RWPE2 (cell line): ENCODE measurements around the gene COG6.

Experiments
- ATAC-seq: fragments of 200-7000 bp; cut with Tn5 transposase; 3 replicates; pipeline ENCODE4 v1.9.1; 2021; ENCODE audit warnings: low read depth
- DNase-seq: peaks from one replicate; pipeline ENCODE4 v3.0.0-alpha.2; 2020; ENCODE audit warnings: low spot score
- H3K27ac ChIP-seq: fragments of 450-650 bp; 2 replicates; pipeline ENCODE4 v1.5.1; 2017; ENCODE audit warnings: mild to moderate bottlenecking; ENCODE audit not compliant: poor library complexity, severe bottlenecking
- H3K27me3 ChIP-seq: fragments of 250-450 bp; sonication (Bioruptor Pico); 2 replicates; pipeline ENCODE4 v1.5.1; 2021; ENCODE audit warnings: mild to moderate bottlenecking, moderate library complexity; ENCODE audit not compliant: insufficient read depth, poor library complexity, severe bottlenecking
- H3K36me3 ChIP-seq: fragments of 250-450 bp; sonication (Bioruptor Pico); 2 replicates; pipeline ENCODE4 v1.5.1; 2020; ENCODE audit warnings: low read depth, mild to moderate bottlenecking, moderate library complexity
- H3K4me1 ChIP-seq: fragments of 250-450 bp; sonication (Bioruptor Pico); 2 replicates; pipeline ENCODE4 v1.5.1; 2021; ENCODE audit warnings: mild to moderate bottlenecking, moderate library complexity; ENCODE audit not compliant: insufficient read depth, poor library complexity, severe bottlenecking
- H3K4me3 ChIP-seq: fragments of 250-450 bp; sonication (Bioruptor Pico); 2 replicates; pipeline ENCODE4 v1.5.1; 2021; ENCODE audit warnings: mild to moderate bottlenecking, moderate library complexity; ENCODE audit not compliant: severe bottlenecking
- H3K9me3 ChIP-seq: fragments of 250-450 bp; sonication (Bioruptor Pico); 2 replicates; pipeline ENCODE4 v1.5.1; 2021; ENCODE audit warnings: mild to moderate bottlenecking, moderate library complexity; ENCODE audit not compliant: severe bottlenecking
- CTCF ChIP-seq: fragments of 450-650 bp; IDR thresholded peaks from one replicate; pipeline ENCODE4 v1.5.1; 2017; ENCODE audit warnings: mild to moderate bottlenecking, moderate library complexity; ENCODE audit not compliant: poor library complexity, severe bottlenecking

The COG6 gene

GRCh38 chr13:39784347-39784746 is 128.9 kb downstream of the COG6 start:
- ATAC-seq = no peak
- no peak for TF ChIP-seq CTCF

GRCh38 chr13:39786091-39786490 is 130.6 kb downstream of the COG6 start:
- no peak for DNase-seq
- TF ChIP-seq CTCF = no peak
- Histone ChIP-seq H3K27ac (no peak overlapping the region), H3K36me3 (no peaks in the 10 kb centered on the region), H3K4me1 (no peaks in the 10 kb centered on the region), H3K4me3 (no peak overlapping the region), H3K27me3 (no peaks in the 10 kb centered on the region), H3K9me3 (peaks cover 4% of the 10 kb centered on the region)
- no peak for ATAC-seq

More at GRCh38 chr13:39784347-39784746, 128.9 kb downstream of the COG6 start:
- Histone ChIP-seq H3K9me3 (no peaks in the 10 kb centered on the region), H3K27me3 (no peaks in the 10 kb centered on the region), H3K4me1 (no peaks in the 10 kb centered on the region), H3K27ac (no peak overlapping the region), H3K36me3 (no peaks in the 10 kb centered on the region), H3K4me3 (no peak overlapping the region)
- no peak for DNase-seq

DNA sequence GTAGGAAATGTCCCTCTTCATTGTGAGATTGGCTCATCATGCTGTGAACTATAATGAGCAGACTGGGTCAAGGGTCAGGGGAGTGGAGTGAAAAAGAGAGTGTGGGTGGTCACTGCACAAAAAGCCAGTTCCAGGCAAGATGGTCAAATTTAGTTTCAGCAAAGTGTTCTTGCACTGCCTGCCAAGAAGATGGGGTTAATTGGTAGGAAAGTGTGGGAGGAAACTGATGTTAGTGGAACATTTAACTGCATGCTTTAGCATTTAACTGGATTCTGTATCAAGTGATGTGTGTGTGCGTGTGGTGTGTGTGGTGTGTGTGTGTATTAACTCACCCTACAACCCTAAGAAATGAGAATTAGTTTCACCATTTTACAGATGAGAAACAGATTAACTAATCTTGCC is 131.6 kb downstream of the COG6 start:
- Histone ChIP-seq H3K27ac (no peak overlapping the region), H3K4me1 (no peaks in the 10 kb centered on the region), H3K36me3 (no peaks in the 10 kb centered on the region), H3K9me3 (peaks cover 4% of the 10 kb centered on the region), H3K27me3 (no peaks in the 10 kb centered on the region), H3K4me3 (no peak overlapping the region)
- TF ChIP-seq CTCF = no peak
- DNase-seq (no peak), ATAC-seq (no peak)

DNA sequence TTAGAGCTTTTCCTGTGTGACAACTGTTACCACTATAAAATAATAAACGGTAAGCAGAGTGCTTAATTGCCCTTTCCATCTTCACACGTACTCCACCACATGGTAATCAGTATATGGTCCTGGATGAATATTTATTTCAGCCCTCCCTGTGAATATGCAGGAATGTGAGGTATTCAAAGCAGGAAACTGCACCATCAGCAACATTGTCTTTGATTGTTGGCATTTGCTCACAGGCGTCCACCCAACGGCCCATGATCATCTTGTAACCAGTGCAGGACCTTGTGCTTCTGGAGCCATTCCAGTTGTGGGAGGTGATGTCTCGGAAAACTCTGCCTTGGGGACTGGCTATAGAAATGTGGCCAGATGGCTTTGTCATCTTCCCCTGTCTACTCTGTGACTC is 132.6 kb downstream of the COG6 start:
- no peak for TF ChIP-seq CTCF
- no peaks in the 10 kb centered on the region for H3K27me3 ChIP-seq
- H3K27ac ChIP-seq = no peak overlapping the region
- ATAC-seq = no peak
- H3K9me3 ChIP-seq = peaks cover 4% of the 10 kb centered on the region
- no peaks in the 10 kb centered on the region for H3K36me3 ChIP-seq
- no peak overlapping the region for H3K4me3 ChIP-seq
- H3K4me1 ChIP-seq = no peaks in the 10 kb centered on the region
- DNase-seq = no peak

- no peaks in the 10 kb centered on the region for H3K4me1 ChIP-seq
- peaks cover 4% of the 10 kb centered on the region for H3K9me3 ChIP-seq
- TF ChIP-seq CTCF = no peak
- peak overlapping the region; percentile 19 for H3K27ac ChIP-seq
- DNase-seq (no peak), ATAC-seq (no peak)
- no peaks in the 10 kb centered on the region for H3K27me3 ChIP-seq
- no peak overlapping the region for H3K4me3 ChIP-seq
- no peaks in the 10 kb centered on the region for H3K36me3 ChIP-seq
Observed at GRCh38 chr13:39789451-39789850, 134.0 kb downstream of the COG6 start.
